A673 (cell line): ENCODE results near the gene SGCA.

ENCODE experiments used
- CTCF ChIP-seq: fragments of 300-800, 200-600 bp; sonication (generic); conservative IDR thresholded peaks from 2 replicates; pipeline ENCODE4 v1.5.1; 2017; ENCODE audit warnings: low read depth, mild to moderate bottlenecking, antibody characterized with exemption, low read length, moderate library complexity, mixed read lengths
- EZH2 ChIP-seq: fragments of 200-600 bp; sonication (generic); IDR thresholded peaks from 2 replicates; pipeline ENCODE4 v1.6.1; 2017; ENCODE audit warnings: borderline replicate concordance, low read depth, mild to moderate bottlenecking, mixed read lengths, antibody characterized with exemption, low read length; ENCODE audit not compliant: poor library complexity, severe bottlenecking

- TF ChIP-seq CTCF, result no peak
- TF ChIP-seq EZH2, result no peak
Measured at GRCh38 chr17:50169881-50170459, 4.2 kb downstream of the SGCA start.
